Activated effector memory CD4-positive, alpha-beta T cell treated with anti-CD3 and anti-CD28 coated beads, Interleukin-2, amount 50 U/mL, for 16 hours (primary cell): ENCODE data around the gene FRAT2.
"Not testable (repeated sequence)": the region's sequence is repeated elsewhere in the genome, so short reads cannot be mapped to it uniquely, and the experiment has no call there.

Experiments used
- DNase-seq: peaks from one replicate; pipeline ENCODE4 v3.0.0-alpha.2; 2020

FRAT2 gene

GRCh38 chr10:97290576-97291356, 43.8 kb downstream of the FRAT2 start:
- DNase-seq, result not testable (repeated sequence)

GRCh38 chr10:97290076-97290475, 44.5 kb downstream of the FRAT2 start:
- DNase-seq, result not testable (repeated sequence)
